ENCODE results near the gene TRIM15.

The TRIM15 gene

GRCh38 chr6:30145818-30146217 is 17.5 kb upstream of the TRIM15 start:
- DNase-seq (ENCODE audit: low read depth, low spot score), result no peak

GRCh38 chr6:30147096-30147495 is 16.2 kb upstream of the TRIM15 start:
- DNase-seq (ENCODE audit: low read depth, low spot score), result no peak

GRCh38 chr6:30149234-30149633 is 14.1 kb upstream of the TRIM15 start:
- DNase-seq (ENCODE audit: low read depth, low spot score), result no peak

GRCh38 chr6:30149858-30150550 is 13.3 kb upstream of the TRIM15 start:
- DNase-seq (ENCODE audit: low read depth, low spot score), result no peak

GRCh38 chr6:30150671-30151395 is 12.5 kb upstream of the TRIM15 start:
- DNase-seq (ENCODE audit: low read depth, low spot score), result peak; percentile 65

GRCh38 chr6:30151580-30151979 is 11.8 kb upstream of the TRIM15 start:
- no peak for DNase-seq (ENCODE audit: low read depth, low spot score)

- no peak for DNase-seq (ENCODE audit: low read depth, low spot score)
These were observed 11.2 kb upstream of the TRIM15 start for GRCh38 chr6:30152016-30152673.

GRCh38 chr6:30152910-30153610 is 10.3 kb upstream of the TRIM15 start:
- DNase-seq (ENCODE audit: low read depth, low spot score), result no peak

- DNase-seq (ENCODE audit: low read depth, low spot score), result no peak
These were observed 9.3 kb upstream of the TRIM15 start for GRCh38 chr6:30154061-30154460.

- peak; percentile 85 for DNase-seq (ENCODE audit: low read depth, low spot score)
These were observed 8.4 kb upstream of the TRIM15 start for GRCh38 chr6:30154709-30155519.

- DNase-seq (ENCODE audit: low read depth, low spot score), result no peak
These were observed 7.7 kb upstream of the TRIM15 start for GRCh38 chr6:30155520-30156261.

- peak; percentile 16 for DNase-seq (ENCODE audit: low read depth, low spot score)
These were observed 7.1 kb upstream of the TRIM15 start for GRCh38 chr6:30156262-30156599.

GRCh38 chr6:30156774-30157173 is 6.6 kb upstream of the TRIM15 start:
- no peak for DNase-seq (ENCODE audit: low read depth, low spot score)

GRCh38 chr6:30157581-30157980 is 5.8 kb upstream of the TRIM15 start:
- DNase-seq (ENCODE audit: low read depth, low spot score), result no peak

GRCh38 chr6:30157999-30158398 is 5.3 kb upstream of the TRIM15 start:
- DNase-seq (ENCODE audit: low read depth, low spot score), result no peak

GRCh38 chr6:30158475-30159040 is 4.8 kb upstream of the TRIM15 start:
- DNase-seq (ENCODE audit: low read depth, low spot score), result no peak

GRCh38 chr6:30160008-30160784 is 3.1 kb upstream of the TRIM15 start:
- no peak for DNase-seq (ENCODE audit: low read depth, low spot score)

- DNase-seq (ENCODE audit: low read depth, low spot score), result no peak
These were observed 2.4 kb upstream of the TRIM15 start, which contains the start of gene TRIM10 for GRCh38 chr6:30160785-30161531. Gene TRIM10 (minus strand): TSS chr6:30161211. CDS start chr6:30160858, 353 bp downstream.
